HUES6 (cell line): ENCODE results near the gene NCF2.

Experiments
- H3K27ac ChIP-seq: 2 replicates; pipeline ENCODE4 v1.7.0; 2013; ENCODE audit warnings: low read depth, mild to moderate bottlenecking, low read length, inconsistent platforms
- H3K27me3 ChIP-seq: 2 replicates; pipeline ENCODE4 v1.6.1; 2013; ENCODE audit warnings: low read length; ENCODE audit not compliant: control insufficient read depth, insufficient read depth
- H3K36me3 ChIP-seq: 2 replicates; pipeline ENCODE4 v1.6.1; 2013; ENCODE audit warnings: low read length; ENCODE audit not compliant: control insufficient read depth, insufficient read depth
- H3K4me1 ChIP-seq: 2 replicates; pipeline ENCODE4 v1.6.1; 2013; ENCODE audit warnings: low read length; ENCODE audit not compliant: control insufficient read depth, insufficient read depth
- H3K4me3 ChIP-seq: 2 replicates; pipeline ENCODE4 v1.5.1; 2013; ENCODE audit warnings: low read depth, low read length
- H3K9ac ChIP-seq: one replicate; pipeline ENCODE4 v1.6.1; 2013; ENCODE audit warnings: mild to moderate bottlenecking, low read length
- H3K9me3 ChIP-seq: 2 replicates; pipeline ENCODE4 v1.6.1; 2013; ENCODE audit warnings: low read depth, low read length; ENCODE audit not compliant: control insufficient read depth, insufficient read depth

NCF2 gene

GRCh38 chr1:183597656-183598347 is 7.5 kb upstream of the NCF2 start:
- Histone ChIP-seq H3K36me3 (no peaks in the 10 kb centered on the region), H3K9me3 (no peaks in the 10 kb centered on the region), H3K9ac (no peak overlapping the region), H3K4me3 (no peak overlapping the region), H3K27me3 (no peaks in the 10 kb centered on the region), H3K4me1 (peaks cover 6% of the 10 kb centered on the region; the same call in 1 of the 2 replicates), H3K27ac (no peak overlapping the region)

DNA sequence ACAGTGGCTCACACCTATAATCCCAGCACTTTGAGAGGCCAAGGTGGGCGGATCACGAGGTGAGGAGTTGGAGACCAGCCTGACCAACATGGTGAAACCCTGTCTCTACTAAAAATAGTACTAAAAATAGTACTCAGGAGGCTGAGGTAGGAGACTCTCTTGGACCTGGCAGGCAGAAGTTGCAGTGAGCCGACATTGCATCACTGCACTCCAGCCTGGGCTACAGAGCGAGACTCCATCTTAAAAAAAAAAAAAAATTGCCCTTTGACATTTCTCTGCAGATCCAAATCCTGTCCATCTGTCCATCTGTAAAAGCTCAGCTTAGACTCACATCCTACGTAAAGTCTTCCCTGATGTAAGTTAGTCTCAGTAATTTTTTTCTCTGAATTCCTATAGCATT is 6.2 kb upstream of the NCF2 start:
- Histone ChIP-seq H3K36me3 (no peaks in the 10 kb centered on the region), H3K9me3 (no peaks in the 10 kb centered on the region), H3K4me3 (no peak overlapping the region), H3K9ac (no peak overlapping the region), H3K4me1 (peaks cover 6% of the 10 kb centered on the region; the same call in 1 of the 2 replicates), H3K27me3 (no peaks in the 10 kb centered on the region), H3K27ac (no peak overlapping the region)

- no peaks in the 10 kb centered on the region for H3K9me3 ChIP-seq
- no peak overlapping the region for H3K27ac ChIP-seq
- H3K36me3 ChIP-seq: no peaks in the 10 kb centered on the region
- no peak overlapping the region for H3K9ac ChIP-seq
- no peak overlapping the region for H3K4me3 ChIP-seq
- H3K27me3 ChIP-seq: no peaks in the 10 kb centered on the region
- H3K4me1 ChIP-seq: peaks cover 6% of the 10 kb centered on the region; the same call in 1 of the 2 replicates
These were observed 5.3 kb upstream of the NCF2 start for GRCh38 chr1:183595537-183595936.

GRCh38 chr1:183593356-183593755 is 3.1 kb upstream of the NCF2 start:
- Histone ChIP-seq H3K36me3 (no peaks in the 10 kb centered on the region), H3K27me3 (no peaks in the 10 kb centered on the region), H3K4me1 (peaks cover 17% of the 10 kb centered on the region), H3K9ac (no peak overlapping the region), H3K27ac (no peak overlapping the region), H3K4me3 (no peak overlapping the region), H3K9me3 (no peaks in the 10 kb centered on the region)

DNA sequence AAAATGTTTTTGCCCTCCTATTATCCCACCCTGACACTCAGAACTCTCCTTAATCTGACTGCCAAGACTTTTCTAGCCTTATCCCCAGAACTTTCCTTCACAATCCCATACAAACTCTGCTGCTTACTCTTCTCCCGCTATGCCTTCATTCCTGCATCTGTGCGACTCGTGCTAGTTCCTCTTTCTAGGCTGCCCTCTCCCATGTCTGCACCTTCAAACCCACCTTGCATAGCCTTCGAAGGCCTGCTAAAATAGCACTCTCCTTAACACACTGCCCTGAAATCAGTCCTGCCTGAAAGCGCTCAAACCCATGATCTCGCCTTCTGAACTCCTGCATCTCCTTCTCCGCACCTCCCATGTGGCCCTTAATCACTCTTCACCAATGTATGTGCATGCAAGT is 2.5 kb upstream of the NCF2 start:
- H3K4me1 ChIP-seq: peaks cover 17% of the 10 kb centered on the region
- no peak overlapping the region for H3K4me3 ChIP-seq

DNA sequence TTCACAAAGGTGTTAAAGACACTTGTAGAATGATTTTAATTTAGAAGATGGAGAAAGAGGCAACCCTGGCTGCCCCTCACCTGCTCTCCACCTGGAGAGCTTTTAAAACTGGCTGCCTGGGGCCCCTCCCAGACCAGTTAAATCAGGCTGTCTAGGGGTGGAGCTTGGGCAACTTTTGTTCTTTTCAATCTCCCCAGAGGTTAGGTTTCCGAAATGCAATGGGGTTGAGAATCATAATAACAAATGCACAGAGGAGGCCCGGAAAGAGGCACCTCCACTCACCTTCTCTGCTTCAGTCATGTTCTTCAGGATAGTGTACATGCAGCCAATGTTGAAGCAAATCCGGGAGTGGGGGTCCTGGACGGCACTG is 400 bp downstream of the NCF2 start:
- Histone ChIP-seq H3K9me3 (no peaks in the 10 kb centered on the region), H3K9ac (no peak overlapping the region), H3K36me3 (no peaks in the 10 kb centered on the region), H3K4me1 (peaks cover 22% of the 10 kb centered on the region), H3K27ac (no peak overlapping the region), H3K4me3 (no peak overlapping the region), H3K27me3 (no peaks in the 10 kb centered on the region)

More for the DNA sequence above, 2.5 kb upstream of the NCF2 start:
- no peaks in the 10 kb centered on the region for H3K36me3 ChIP-seq
- H3K9me3 ChIP-seq: no peaks in the 10 kb centered on the region
- H3K27me3 ChIP-seq: no peaks in the 10 kb centered on the region
- H3K27ac ChIP-seq: no peak overlapping the region
- H3K9ac ChIP-seq: no peak overlapping the region

DNA sequence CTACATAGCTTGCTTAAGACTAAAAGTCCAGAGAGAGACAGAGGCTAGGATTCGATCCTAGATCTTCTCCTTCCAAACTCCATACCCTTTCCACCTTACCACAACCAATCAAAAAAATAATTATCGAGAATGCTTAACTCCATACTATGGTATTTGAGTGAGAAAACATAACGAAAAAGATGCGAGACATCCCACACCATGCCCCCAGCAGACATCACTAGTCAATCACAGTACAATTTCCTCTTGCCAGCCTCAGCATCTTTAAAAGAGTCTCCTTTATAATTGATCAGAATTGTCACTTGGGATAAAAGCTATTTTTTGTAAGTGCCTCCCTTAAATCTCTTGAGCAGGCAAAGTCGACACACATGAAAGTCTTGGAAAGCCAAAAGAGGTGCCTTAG is 875 bp downstream of the NCF2 start:
- H3K4me3 ChIP-seq: no peak overlapping the region
- no peak overlapping the region for H3K9ac ChIP-seq
- no peaks in the 10 kb centered on the region for H3K36me3 ChIP-seq
- H3K27me3 ChIP-seq: no peaks in the 10 kb centered on the region
- no peak overlapping the region for H3K27ac ChIP-seq
- H3K4me1 ChIP-seq: peaks cover 22% of the 10 kb centered on the region
- no peaks in the 10 kb centered on the region for H3K9me3 ChIP-seq

DNA sequence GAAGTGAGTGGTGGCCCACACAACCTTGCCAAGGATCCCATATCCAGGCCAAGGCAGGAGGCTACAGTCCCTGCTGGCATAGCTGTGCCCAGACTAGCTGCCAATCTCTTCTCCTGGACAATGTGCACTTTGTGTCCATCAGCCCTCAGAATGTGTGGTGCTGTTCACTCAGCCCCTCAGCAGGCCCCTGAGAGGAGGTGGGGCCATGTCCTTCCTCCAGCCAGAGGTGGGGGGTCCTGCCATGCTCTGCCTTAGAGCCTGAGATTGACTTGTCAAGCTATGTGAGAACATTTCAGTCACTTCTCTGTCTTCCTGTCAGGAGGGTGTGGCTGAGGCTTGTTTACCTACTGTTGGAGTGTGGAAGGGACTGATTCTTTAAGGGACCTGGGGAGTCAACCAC is 1.4 kb downstream of the NCF2 start:
- Histone ChIP-seq H3K9ac (no peak overlapping the region), H3K4me3 (no peak overlapping the region), H3K4me1 (peaks cover 22% of the 10 kb centered on the region), H3K27me3 (no peaks in the 10 kb centered on the region), H3K36me3 (no peaks in the 10 kb centered on the region), H3K9me3 (no peaks in the 10 kb centered on the region), H3K27ac (no peak overlapping the region)

GRCh38 chr1:183586926-183587325 is 3.3 kb downstream of the NCF2 start:
- Histone ChIP-seq H3K27me3 (no peaks in the 10 kb centered on the region), H3K9ac (no peak overlapping the region), H3K9me3 (no peaks in the 10 kb centered on the region), H3K4me1 (peaks cover 16% of the 10 kb centered on the region), H3K4me3 (no peak overlapping the region), H3K36me3 (no peaks in the 10 kb centered on the region), H3K27ac (no peak overlapping the region)

DNA sequence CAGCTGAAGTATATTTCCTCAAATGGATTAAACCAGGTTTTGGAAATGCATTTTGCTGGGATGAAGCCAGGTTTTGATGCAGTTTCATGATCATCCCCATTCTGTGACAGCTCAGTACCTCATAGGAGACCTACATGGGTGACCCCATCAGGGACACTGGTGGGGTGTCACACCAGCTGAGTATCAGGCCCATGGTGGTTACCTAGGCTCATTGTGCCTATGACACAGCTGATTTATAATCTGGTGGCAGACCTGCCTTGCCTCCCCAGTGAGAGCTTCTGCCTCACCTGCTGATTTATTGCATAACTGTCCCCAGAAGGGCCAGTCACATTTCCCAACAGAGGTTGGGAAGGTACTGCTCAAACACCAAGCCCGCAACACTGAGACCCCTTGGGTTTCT is 3.8 kb downstream of the NCF2 start:
- no peak overlapping the region for H3K9ac ChIP-seq
- no peaks in the 10 kb centered on the region for H3K9me3 ChIP-seq
- H3K27ac ChIP-seq: no peak overlapping the region
- H3K27me3 ChIP-seq: no peaks in the 10 kb centered on the region
- H3K4me1 ChIP-seq: peaks cover 16% of the 10 kb centered on the region
- H3K36me3 ChIP-seq: no peaks in the 10 kb centered on the region
- no peak overlapping the region for H3K4me3 ChIP-seq

- H3K9ac ChIP-seq: no peak overlapping the region
- H3K36me3 ChIP-seq: no peaks in the 10 kb centered on the region
- H3K27ac ChIP-seq: no peak overlapping the region
- H3K27me3 ChIP-seq: no peaks in the 10 kb centered on the region
- H3K4me1 ChIP-seq: peaks cover 14% of the 10 kb centered on the region
- H3K9me3 ChIP-seq: no peaks in the 10 kb centered on the region
- no peak overlapping the region for H3K4me3 ChIP-seq
These were observed 5.2 kb downstream of the NCF2 start for GRCh38 chr1:183585038-183585437.
